ENCODE measurements around the gene DOCK11.

DNA sequence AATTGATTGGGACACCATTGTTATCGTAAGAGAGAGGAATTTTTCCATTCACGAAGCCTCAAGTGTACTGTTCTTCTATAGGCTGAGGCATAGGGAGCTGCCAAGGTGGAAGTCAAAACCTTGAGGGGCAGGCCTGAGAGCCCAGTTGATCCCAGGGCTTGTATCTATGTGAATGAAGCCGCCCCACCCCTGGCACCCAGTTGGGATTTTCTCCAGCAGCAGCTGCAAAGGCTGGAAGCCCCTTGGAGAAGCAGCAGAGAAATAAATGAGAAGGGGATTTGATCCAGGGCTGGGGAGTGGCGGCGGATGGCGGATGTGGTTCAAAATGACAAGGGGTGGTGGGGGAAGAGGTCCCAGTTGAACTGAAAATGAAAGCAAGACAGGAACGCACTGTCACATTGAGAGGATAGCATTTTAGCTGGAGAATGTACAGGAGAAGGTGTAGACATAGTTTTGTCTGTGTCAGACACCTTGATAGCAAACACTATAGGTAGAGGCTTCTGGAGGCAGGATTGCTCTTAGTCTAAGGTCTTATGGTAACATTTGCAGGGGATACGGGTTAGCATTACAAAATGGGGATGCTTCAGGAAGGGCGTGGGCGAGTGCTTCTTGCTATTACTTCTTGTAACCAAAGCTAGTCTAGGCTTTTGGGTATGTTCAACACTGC is 32.6 kb downstream of the DOCK11 start:
- TF ChIP-seq, protein P1, sequence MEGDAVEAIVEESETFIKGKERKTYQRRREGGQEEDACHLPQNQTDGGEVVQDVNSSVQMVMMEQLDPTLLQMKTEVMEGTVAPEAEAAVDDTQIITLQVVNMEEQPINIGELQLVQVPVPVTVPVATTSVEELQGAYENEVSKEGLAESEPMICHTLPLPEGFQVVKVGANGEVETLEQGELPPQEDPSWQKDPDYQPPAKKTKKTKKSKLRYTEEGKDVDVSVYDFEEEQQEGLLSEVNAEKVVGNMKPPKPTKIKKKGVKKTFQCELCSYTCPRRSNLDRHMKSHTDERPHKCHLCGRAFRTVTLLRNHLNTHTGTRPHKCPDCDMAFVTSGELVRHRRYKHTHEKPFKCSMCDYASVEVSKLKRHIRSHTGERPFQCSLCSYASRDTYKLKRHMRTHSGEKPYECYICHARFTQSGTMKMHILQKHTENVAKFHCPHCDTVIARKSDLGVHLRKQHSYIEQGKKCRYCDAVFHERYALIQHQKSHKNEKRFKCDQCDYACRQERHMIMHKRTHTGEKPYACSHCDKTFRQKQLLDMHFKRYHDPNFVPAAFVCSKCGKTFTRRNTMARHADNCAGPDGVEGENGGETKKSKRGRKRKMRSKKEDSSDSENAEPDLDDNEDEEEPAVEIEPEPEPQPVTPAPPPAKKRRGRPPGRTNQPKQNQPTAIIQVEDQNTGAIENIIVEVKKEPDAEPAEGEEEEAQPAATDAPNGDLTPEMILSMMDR (conservative IDR thresholded peaks at IDR 0.05 in 1 of 2, IDR thresholded peaks at IDR 0.05 in 1 of 2; ENCODE audit: low read depth in 1 of 2, low read length in 2 of 2): no peak
- no peak for TF ChIP-seq EZH2 (IDR thresholded peaks at IDR 0.05; ENCODE audit: low read length, missing control alignments)

Measured in fibroblast of lung (primary cell).